Stimulated activated CD4-positive, alpha-beta T cell treated with anti-CD3 and anti-CD28 coated beads, TNF-alpha, amount 100 ng/mL, for 4 hours (primary cell): ENCODE results near the gene ARGLU1.

ENCODE experiments used
- DNase-seq, 3 experiments: peaks; one replicate each; pipeline ENCODE4 v3.0.0-alpha.2; 2020; ENCODE audit warnings: low read depth in 3 of 3

The ARGLU1 gene

DNA sequence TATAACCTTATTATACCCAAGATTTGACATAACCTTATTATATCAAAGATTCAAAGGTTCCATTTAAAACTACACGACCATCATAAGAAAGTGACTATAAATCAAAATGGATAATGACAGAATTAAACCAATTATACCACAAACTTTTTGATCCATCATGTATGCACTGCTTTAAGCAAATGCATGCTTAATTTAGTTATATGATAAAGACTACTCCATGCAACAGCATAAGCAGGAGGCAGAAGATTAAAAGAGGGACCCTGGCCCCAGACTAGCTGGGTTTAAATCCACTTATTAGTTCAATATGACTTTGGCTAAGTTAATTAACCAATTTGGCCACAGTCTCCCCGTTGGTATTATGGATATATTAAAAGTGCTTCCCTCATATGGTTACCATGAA lies 43.8 kb downstream of the ARGLU1 start:
- DNase-seq, result no peak

GRCh38 chr13:106523576-106523975 lies 44.4 kb downstream of the ARGLU1 start:
- no peak for DNase-seq

DNA sequence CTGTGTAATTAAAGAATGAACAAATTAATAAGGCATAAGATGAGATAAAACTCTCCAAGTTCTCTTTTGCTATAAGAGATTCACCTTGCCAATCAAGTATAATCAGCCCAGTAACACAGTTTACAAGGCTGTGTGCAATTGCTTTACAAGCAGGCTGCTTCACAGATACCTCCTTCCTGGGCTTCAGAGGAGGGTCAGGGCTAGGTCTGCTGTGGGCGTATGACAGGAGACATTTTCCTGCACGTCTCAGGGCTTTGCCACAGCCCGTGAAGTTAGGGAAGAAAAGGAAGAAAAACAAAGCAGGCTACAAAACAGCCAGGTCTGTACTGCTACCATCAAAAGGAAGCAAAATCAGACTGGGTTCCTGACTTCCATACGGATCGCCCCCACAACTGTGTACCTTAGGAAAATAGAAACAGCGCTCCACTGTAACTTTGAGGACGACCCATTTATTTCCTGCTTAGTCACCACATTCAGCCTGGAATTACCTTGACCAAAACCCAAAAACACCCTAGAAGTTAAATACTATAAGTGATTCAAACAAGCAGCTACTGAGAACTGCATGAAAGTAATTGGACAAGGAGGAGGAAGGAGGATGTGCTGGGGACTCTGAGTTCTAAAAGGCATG lies 44.9 kb downstream of the ARGLU1 start:
- no peak for DNase-seq

GRCh38 chr13:106522112-106522705 lies 45.7 kb downstream of the ARGLU1 start:
- DNase-seq, result no peak

- no peak for DNase-seq
Observed at GRCh38 chr13:106521095-106521799, 46.7 kb downstream of the ARGLU1 start.

DNA sequence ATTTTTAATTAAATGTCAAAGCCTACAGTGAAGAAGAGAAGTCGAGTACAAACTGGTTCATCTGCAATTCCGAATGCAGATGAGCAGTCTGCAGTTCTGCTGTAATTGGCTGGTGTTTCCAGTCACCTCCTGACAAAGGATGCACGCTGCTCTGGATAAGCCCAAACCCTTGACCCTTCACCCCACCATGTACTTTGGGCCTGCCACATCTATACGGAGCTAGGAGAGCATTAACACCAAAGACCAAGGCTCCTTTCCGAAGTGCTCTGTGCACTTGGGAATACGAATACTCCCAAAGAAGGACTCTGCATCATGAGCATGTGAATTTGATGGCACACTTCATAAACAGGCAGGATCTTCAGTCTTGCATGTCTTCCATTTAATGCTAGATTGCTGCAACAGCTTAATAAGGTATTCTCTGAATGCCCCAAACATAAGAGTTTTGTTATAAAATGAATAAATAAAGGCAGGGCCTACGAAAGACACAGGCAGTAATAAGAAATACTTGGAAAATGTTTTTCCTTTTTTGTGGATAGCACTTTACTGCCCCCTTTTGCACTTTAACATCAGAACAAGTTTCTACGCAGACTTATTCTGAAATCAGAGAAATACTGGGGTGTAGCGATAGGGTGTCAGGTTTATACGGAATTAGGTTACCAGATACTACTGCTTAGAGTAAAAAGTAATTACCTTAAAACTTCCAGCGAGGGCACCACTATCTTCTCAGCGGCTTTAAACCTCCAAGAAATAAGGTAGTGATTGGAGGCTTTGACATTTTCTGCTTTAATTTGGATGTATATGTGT lies 47.5 kb downstream of the ARGLU1 start:
- no peak for DNase-seq

- no peak for DNase-seq
Observed at GRCh38 chr13:106518512-106518911, 49.4 kb downstream of the ARGLU1 start.

DNA sequence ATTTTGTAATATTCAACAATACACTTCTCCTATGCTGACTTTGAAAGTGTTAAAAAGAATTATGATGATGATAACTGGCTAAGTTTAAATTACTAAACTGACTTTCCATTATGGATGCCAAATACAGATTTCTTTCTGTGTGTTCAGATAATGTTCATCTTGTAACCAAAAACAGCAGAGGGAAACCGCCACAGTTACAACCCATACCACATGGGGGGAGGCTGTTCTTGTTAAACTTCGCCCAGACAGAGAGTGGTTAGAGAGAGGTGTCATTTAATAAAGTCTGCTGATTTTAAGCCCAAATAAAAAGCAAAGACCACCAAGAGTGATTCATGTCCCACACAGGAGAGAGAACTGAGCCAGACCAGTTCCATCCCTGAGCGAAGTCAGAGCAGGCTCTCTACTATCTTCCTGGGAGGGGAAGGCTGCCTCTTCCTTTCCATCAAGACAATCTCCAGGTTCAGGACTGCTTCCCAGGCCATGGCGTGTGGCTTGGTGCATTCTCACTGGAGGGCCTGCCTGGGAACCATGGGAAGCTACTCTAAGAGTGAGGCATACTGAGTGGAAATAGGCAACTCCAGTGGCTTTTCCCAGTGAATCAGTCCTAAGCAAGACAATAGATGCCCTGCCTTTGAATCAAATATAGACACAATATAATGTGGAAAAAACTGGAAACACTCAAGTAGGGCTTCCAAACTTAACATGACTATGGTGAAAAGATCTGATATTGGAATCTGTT lies 50.7 kb downstream of the ARGLU1 start:
- no peak for DNase-seq

- no peak for DNase-seq
Observed at GRCh38 chr13:106515635-106516254, 52.2 kb downstream of the ARGLU1 start.

GRCh38 chr13:106514928-106515634 lies 52.9 kb downstream of the ARGLU1 start:
- DNase-seq, result no peak

DNA sequence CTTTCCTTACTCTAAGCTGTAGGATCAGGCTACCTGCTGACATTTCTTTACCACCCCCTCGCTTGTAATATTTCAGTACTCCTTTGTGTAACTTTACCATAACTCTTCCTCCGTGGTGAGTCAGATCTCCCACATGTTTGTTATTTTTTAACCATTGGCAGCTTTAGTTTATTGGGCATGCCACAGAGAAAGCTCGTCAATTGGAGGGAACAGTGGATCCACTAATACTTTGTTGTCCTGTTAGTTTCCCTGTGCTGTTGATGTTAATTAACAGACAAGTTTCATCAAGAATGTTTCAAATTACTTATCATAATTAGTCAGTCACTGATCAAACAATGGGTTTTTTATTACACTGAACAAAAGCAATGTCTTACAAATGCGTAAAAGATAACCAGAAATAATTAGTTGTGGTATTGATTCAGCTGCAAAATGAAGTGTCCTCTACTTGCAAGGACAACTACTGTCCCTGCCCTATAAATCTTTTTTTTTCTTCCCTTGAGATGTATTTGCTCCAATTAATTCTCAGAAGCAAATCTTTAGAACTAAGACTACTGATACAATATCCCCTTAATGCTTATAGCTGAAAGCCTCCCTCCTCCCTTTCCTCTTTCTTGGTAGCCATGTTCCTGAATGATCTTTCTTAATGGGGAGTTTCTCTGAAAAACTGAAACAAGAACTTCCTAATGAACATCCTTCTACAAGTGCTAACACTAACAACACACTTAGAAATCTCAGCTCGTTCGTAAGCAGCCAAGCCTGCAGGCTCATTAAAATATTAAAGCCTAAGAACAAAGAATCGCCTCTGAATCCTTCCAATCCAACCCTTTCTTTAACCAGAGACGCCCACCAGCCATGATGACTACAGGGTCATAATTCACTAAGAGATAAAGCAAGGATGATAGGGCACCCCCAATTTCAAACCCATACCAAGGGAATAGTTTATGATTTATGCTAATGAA lies 54.6 kb downstream of the ARGLU1 start:
- DNase-seq, result no peak

DNA sequence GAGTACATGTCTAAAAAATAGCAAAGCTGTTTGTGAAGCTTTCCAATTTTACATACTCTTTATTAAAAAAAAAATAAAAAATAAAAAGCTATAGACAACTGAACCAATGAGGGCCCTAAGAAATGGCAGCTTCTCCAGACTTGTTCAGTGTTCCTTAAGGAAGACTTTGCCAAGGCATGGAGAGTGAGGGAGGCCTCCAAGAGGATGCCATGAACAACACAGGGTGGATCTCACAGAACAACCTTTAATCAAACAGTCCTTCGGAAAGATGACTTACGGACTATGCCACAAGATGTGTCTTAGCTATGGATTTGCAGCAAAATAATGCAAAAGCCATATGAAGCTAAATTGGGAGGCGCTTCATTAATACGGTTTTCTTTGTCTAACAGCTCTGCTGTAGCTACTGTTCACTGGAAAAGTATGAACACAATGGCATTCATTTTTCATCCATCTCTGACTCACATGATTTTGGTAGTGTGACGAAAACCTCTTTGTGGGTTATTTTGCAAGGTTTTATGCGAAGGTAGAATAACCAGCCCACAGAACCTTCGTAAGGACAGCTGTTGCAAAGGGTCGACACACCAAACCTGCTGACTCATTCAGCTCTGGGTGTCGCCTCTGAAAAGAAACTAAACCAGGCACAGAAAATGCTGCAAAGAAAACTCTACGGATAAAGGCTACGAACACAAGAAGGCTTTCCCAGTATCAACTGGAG lies 60.2 kb downstream of the ARGLU1 start:
- DNase-seq, result no peak

- DNase-seq, result no peak
Observed at GRCh38 chr13:106506286-106506685, 61.7 kb downstream of the ARGLU1 start.

- DNase-seq, result no peak
Observed at GRCh38 chr13:106505732-106506131, 62.2 kb downstream of the ARGLU1 start.

- no peak for DNase-seq
Observed at GRCh38 chr13:106505295-106505694, 62.6 kb downstream of the ARGLU1 start.

DNA sequence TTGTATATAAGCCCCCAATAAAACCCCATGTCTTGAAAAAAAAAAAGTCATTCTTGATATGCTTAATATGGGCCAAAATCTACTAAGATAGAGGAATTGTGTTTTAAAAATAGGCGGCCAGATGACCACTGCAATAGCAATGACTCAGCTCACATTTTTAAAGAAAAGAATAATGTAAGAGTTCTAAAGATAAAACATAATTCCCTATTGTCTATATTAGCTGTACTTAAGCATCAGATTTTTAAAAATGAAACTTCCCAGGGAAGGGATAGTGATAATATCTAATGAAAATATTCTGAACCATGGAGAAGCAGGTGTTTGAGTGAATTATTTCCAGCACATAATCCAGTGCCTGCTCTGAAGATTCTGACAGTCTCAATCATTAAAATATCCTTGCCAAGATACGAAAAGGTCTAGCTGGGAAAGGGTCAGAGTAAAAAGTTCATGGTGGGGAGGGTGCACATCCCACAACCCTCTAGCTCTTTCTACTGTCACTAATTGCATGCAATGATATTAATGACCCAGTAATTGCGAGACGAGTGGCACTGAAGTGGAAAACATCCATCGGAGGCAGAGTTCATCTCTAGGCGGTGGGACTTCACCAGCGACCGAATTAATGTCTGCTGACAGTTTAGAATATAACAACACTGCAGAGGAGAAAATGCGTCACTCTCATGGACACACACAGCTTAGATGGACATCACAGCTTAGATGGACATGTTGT lies 64.0 kb downstream of the ARGLU1 start:
- no peak for DNase-seq

GRCh38 chr13:106503272-106503671 lies 64.7 kb downstream of the ARGLU1 start:
- DNase-seq, result no peak

GRCh38 chr13:106500445-106500844 lies 67.5 kb downstream of the ARGLU1 start:
- DNase-seq, result no peak
